Endothelial cell of umbilical vein (primary cell): Measurements from ENCODE around the gene CRYGN. TPM values are rescaled to one million over a fixed set of nuclear protein-coding genes. Genes with fewer than 3 reads are reported as not detected.
A peak's percentile ranks its signal among the peaks of the same experiment; 100 is the strongest.

Experiments
- BruUV-seq: library from RNA; stranded (reverse); fragments of 400-500 nt; replicated peaks from 2 replicates; lab custom pipeline; 2021; lab: Mats Ljungman, UMichigan
- CTCF ChIA-PET: fragments of 300-600, 350-600 bp; sonication (Branson Sonifier 250); formaldehyde crosslinking; loops from one replicate; lab custom pipeline; 2021; ENCODE audit warnings: antibody characterized with exemption, inconsistent platforms; lab: Charles Lee
- POLR2A ChIA-PET: fragments of 300-600, 350-600 bp; sonication (Branson Sonifier 250); formaldehyde crosslinking; loops from one replicate; lab custom pipeline; 2021; ENCODE audit warnings: antibody characterized with exemption, inconsistent platforms; lab: Charles Lee
- DNase-seq: peaks from one replicate; pipeline ENCODE4 v3.0.0-alpha.2; 2011; ENCODE audit warnings: low read depth, low spot score
- FAIRE-seq: peaks from 2 replicates; lab custom pipeline; 2011; peaks lifted over from hg19 to GRCh38; lab: Jason Lieb, UNC
- H2AFZ ChIP-seq: 2 replicates; pipeline ENCODE4 v1.6.0; 2012; ENCODE audit warnings: low read depth, low read length, control low read depth, inconsistent platforms
- H3K27ac ChIP-seq: 2 replicates; pipeline ENCODE4 v1.5.1; 2011; ENCODE audit warnings: low read depth, mild to moderate bottlenecking, control low read depth, low read length, moderate library complexity; ENCODE audit not compliant: insufficient read depth
- H3K27me3 ChIP-seq, 2 experiments: 2 replicates each; pipeline versions ENCODE4 v1.6.0 to v1.6.1; 2011; ENCODE audit warnings: low read length in 2 of 2, mixed read lengths in 1 of 2; ENCODE audit not compliant: control insufficient read depth in 2 of 2, insufficient read depth in 2 of 2
- H3K36me3 ChIP-seq, 2 experiments: 2 replicates in 1 of 2; 3 replicates in 1 of 2; pipeline ENCODE4 v1.5.1; 2011; ENCODE audit warnings: low read length in 2 of 2, mild to moderate bottlenecking in 1 of 2, moderate library complexity in 1 of 2; ENCODE audit not compliant: control insufficient read depth in 2 of 2, insufficient read depth in 2 of 2; ENCODE audit errors: extremely low read depth in 1 of 2
- H3K4me1 ChIP-seq: 3 replicates; pipeline ENCODE4 v1.5.1; 2011; ENCODE audit warnings: mild to moderate bottlenecking, low read length; ENCODE audit not compliant: control insufficient read depth, insufficient read depth; ENCODE audit errors: extremely low read depth
- H3K4me2 ChIP-seq: 2 replicates; pipeline ENCODE4 v1.6.1; 2011; ENCODE audit warnings: low read length, control low read depth, mixed read lengths; ENCODE audit not compliant: insufficient read depth
- H3K4me3 ChIP-seq, 3 experiments: fragments of 200-600 bp in 1 of 3; sonication (generic), shearing (Covaris generic) in 1 of 3; replicated peaks in 1 of 3; 2 replicates each; pipeline ENCODE4 v1.5.1; 2011 to 2016; ENCODE audit warnings: control low read depth in 3 of 3, low read length in 3 of 3, mild to moderate bottlenecking in 2 of 3, inconsistent platforms in 1 of 3, low read depth in 1 of 3, moderate library complexity in 1 of 3; ENCODE audit not compliant: insufficient read depth in 1 of 3
- H3K79me2 ChIP-seq: 2 replicates; pipeline ENCODE4 v1.6.0; 2012; ENCODE audit warnings: low read length, inconsistent platforms; ENCODE audit not compliant: control insufficient read depth, insufficient read depth
- H3K9ac ChIP-seq: replicated peaks from 2 replicates; pipeline ENCODE3; 2011; ENCODE audit warnings: low read length, control low read depth; ENCODE audit not compliant: insufficient read depth; ENCODE audit errors: extremely low read depth
- H3K9me1 ChIP-seq: replicated peaks from 3 replicates; pipeline ENCODE4 v1.6.0; 2011; ENCODE audit warnings: mild to moderate bottlenecking, low read length; ENCODE audit not compliant: control insufficient read depth, insufficient read depth; ENCODE audit errors: extremely low read depth
- H3K9me3 ChIP-seq: replicated peaks from 2 replicates; pipeline ENCODE4 v1.5.1; 2012; ENCODE audit warnings: low read length, inconsistent platforms; ENCODE audit not compliant: control insufficient read depth, insufficient read depth
- H4K20me1 ChIP-seq: replicated peaks from 2 replicates; pipeline ENCODE3; 2011; ENCODE audit warnings: mild to moderate bottlenecking, low read length; ENCODE audit not compliant: control insufficient read depth, insufficient read depth; ENCODE audit errors: extremely low read depth
- CTCF ChIP-seq, 2 donors: IDR thresholded peaks; 1 replicate in 1 of 2; 2 replicates in 1 of 2; pipeline ENCODE4 v1.5.1; 2011; ENCODE audit warnings: low read length in 2 of 2, mild to moderate bottlenecking in 2 of 2, moderate library complexity in 2 of 2, control low read depth in 1 of 2, inconsistent platforms in 1 of 2, low read depth in 1 of 2; ENCODE audit not compliant: insufficient read depth in 1 of 2; ENCODE audit errors: extremely low read depth in 1 of 2
- EZH2 ChIP-seq: IDR thresholded peaks from 2 replicates; pipeline ENCODE4 v1.6.1; 2012; ENCODE audit warnings: borderline replicate concordance, low read depth, mild to moderate bottlenecking, moderate library complexity, low read length, inconsistent platforms; ENCODE audit not compliant: severe bottlenecking
- FOS ChIP-seq: IDR thresholded peaks from 2 replicates; pipeline ENCODE4 v1.6.1; 2011; ENCODE audit warnings: mild to moderate bottlenecking, low read length, moderate library complexity, borderline replicate concordance; ENCODE audit not compliant: insufficient read depth
- GATA2 ChIP-seq: IDR thresholded peaks from 2 replicates; pipeline ENCODE4 v1.7.0; 2011; ENCODE audit warnings: low read depth, mild to moderate bottlenecking, moderate library complexity, mixed read lengths, low read length; ENCODE audit not compliant: insufficient read length, insufficient read depth
- JUN ChIP-seq: IDR thresholded peaks from 2 replicates; pipeline ENCODE4 v1.6.1; 2011; ENCODE audit warnings: borderline replicate concordance, low read depth; ENCODE audit not compliant: insufficient read length, insufficient read depth
- MAX ChIP-seq: IDR thresholded peaks from 2 replicates; pipeline ENCODE4 v1.6.1; 2011; ENCODE audit not compliant: insufficient read depth, insufficient read length
- MYC ChIP-seq: IDR thresholded peaks from one replicate; pipeline ENCODE4 v1.6.1; 2011; ENCODE audit warnings: mild to moderate bottlenecking, low read depth, low read length
- POLR2A ChIP-seq: IDR thresholded peaks from 2 replicates; pipeline ENCODE4 v1.6.1; 2012; ENCODE audit warnings: low read depth, mild to moderate bottlenecking, control low read depth, low read length
- POLR2AphosphoS5 ChIP-seq: IDR thresholded peaks from 2 replicates; pipeline ENCODE4 v1.6.1; 2012; ENCODE audit warnings: low read depth, mild to moderate bottlenecking, control low read depth, low read length, moderate library complexity; ENCODE audit not compliant: insufficient read depth
- dilution Hi-C: fragments of 300-500 bp; cut with MboI; formaldehyde crosslinking; loops from one replicate; pipeline ENCODE4 v1.15.0; 2019; ENCODE audit warnings: low sequenced_read_pairs; ENCODE audit not compliant: extremely low pct_ligation_motif_present
- intact Hi-C: fragments of 100-400 bp; cut with micrococcal nuclease; formaldehyde crosslinking; loops from one replicate; pipeline ENCODE4 v1.10.0; 2022
- polyA plus RNA-seq, 4 experiments: library from polyadenylated mRNA; depleted of rRNA in 3 of 4; stranded (reverse) in 3 of 4; unstranded in 1 of 4; fragments of >200 nt; gene quantifications; 2 replicates each; pipeline versions ENCODE4 v1.2.1 to v1.2.3, GENCODE V29; 2011 to 2012; ENCODE audit warnings: missing spikeins in 1 of 4
- total RNA-seq: library from RNA; stranded (reverse); gene quantifications from 2 replicates; pipeline ENCODE4 v1.2.3, GENCODE V29; 2021

The CRYGN gene
- total and polyA plus RNA-seq, 2 donors (not counting 3 experiments of a cell fraction or from before 2014, with no cell fraction given): not detected

GRCh38 chr7:151447901-151448260 lies 7.9 kb upstream of the CRYGN start:
- H3K4me2 ChIP-seq: peak overlapping the region; percentile 43
- no peak for FAIRE-seq
- dilution Hi-C loops: no loop called here
- peak overlapping the region in 2 of 3 experiments; percentile 18 to 53 for H3K4me3 ChIP-seq
- no peaks in the 10 kb centered on the region for H3K36me3 ChIP-seq
- peaks cover under 1 to 7% of the 10 kb centered on the region in 2 experiments for H3K27me3 ChIP-seq
- H3K9me3 ChIP-seq: no peaks in the 10 kb centered on the region
- ChIA-PET POLR2A (interaction anchor here (1.4 kb wide), 1 partner anchor 13 kb away, joined by 6 read pairs; no protein-coding TSS in a partner anchor), CTCF (interaction anchor here (0.7 to 5.3 kb wide), 33 partner anchors 9 to 311 kb away, joined by 3 to 96 read pairs (median 4); partner anchors contain the start of genes NUB1 and RHEB)
- H3K79me2 ChIP-seq: no peaks in the 10 kb centered on the region
- peak overlapping the region; percentile 57 for H2AFZ ChIP-seq
- no TSS peak for BruUV-seq
- no peaks in the 10 kb centered on the region for H3K4me1 ChIP-seq
- intact Hi-C loops: loop anchor here (1.0 to 2.0 kb wide), 5 partner anchors 11 to 311 kb away; partner anchors contain the start of gene RHEB
- no peak for TF ChIP-seq GATA2
- no peak for TF ChIP-seq JUN
- TF ChIP-seq POLR2A: no peak
- TF ChIP-seq CTCF (IDR thresholded peaks at IDR 0.05; ENCODE audit: extremely low read depth in 1 of 2, insufficient read depth in 1 of 2, low read depth in 1 of 2, low read length in 2 of 2): no peak
- no peak for TF ChIP-seq EZH2
- TF ChIP-seq POLR2AphosphoS5: no peak
- TF ChIP-seq MYC: no peak
- no peak for TF ChIP-seq MAX
- TF ChIP-seq FOS: no peak
- no peak overlapping the region for H3K9ac ChIP-seq
- H4K20me1 ChIP-seq: no peaks in the 10 kb centered on the region
- no peak for DNase-seq
- H3K9me1 ChIP-seq: no peaks in the 10 kb centered on the region
- no peak overlapping the region for H3K27ac ChIP-seq
